Measurements from ENCODE around the gene AMZ1. TPM values are rescaled to one million over a fixed set of nuclear protein-coding genes. Genes with fewer than 3 reads are reported as not detected.

The AMZ1 gene
- total and polyA plus RNA-seq, 7 experiments from 2014 or later = 0.07 to 2.4 (median 0.43) TPM

GRCh38 chr7:2753148-2753547 is 65.1 kb downstream of the AMZ1 start:
- H3K27ac ChIP-seq (ENCODE audit: low read depth, low read length) = no peak overlapping the region

GRCh38 chr7:2754086-2754485 is 66.1 kb downstream of the AMZ1 start:
- Histone ChIP-seq H3K27ac (ENCODE audit: low read depth, low read length) (no peak overlapping the region), H3K36me3 (ENCODE audit: control insufficient read depth in 2 of 3, insufficient read depth in 3 of 3, low read length in 3 of 3) (no peaks in the 10 kb centered on the region), H3K4me1 (ENCODE audit: control insufficient read depth in 2 of 2, insufficient read depth in 2 of 2, low read length in 2 of 2) (peaks cover 0 to 9% of the 10 kb centered on the region in 2 donors), H3K4me3 (ENCODE audit: low read length) (no peak overlapping the region), H3K9me3 (ENCODE audit: control insufficient read depth in 2 of 3, low read length in 3 of 3) (no peaks in the 10 kb centered on the region), H3K27me3 (ENCODE audit: control insufficient read depth in 2 of 2, insufficient read depth in 2 of 2, low read length in 2 of 2) (no peaks in the 10 kb centered on the region)
- H3K9me3 Mint-ChIP-seq = peaks cover 0 to 19% (median 3%) of the 10 kb centered on the region in 11 donors
- H3K27me3 Mint-ChIP-seq = no peaks in the 10 kb centered on the region
- no peak overlapping the region for H3K4me3 Mint-ChIP-seq
- ATAC-seq = no peak
- intact Hi-C loops (cut with micrococcal nuclease) = no loop called here
- peaks cover 0 to 24% (median 7%) of the 10 kb centered on the region in 7 donors for H3K4me1 Mint-ChIP-seq
- H3K27ac Mint-ChIP-seq = peak overlapping the region in 1 of 9 donors; percentile 5
- H3K36me3 Mint-ChIP-seq = peaks cover 16 to 71% (median 51%) of the 10 kb centered on the region in 5 donors
- CTCF ChIA-PET = no interaction called here
- DNase-seq = no peak
- POLR2A ChIA-PET = no interaction called here

More at GRCh38 chr7:2753148-2753547, 65.1 kb downstream of the AMZ1 start:
- Histone ChIP-seq H3K4me3 (ENCODE audit: low read length) (no peak overlapping the region), H3K9me3 (ENCODE audit: control insufficient read depth in 2 of 3, low read length in 3 of 3) (no peaks in the 10 kb centered on the region), H3K4me1 (ENCODE audit: control insufficient read depth in 2 of 2, insufficient read depth in 2 of 2, low read length in 2 of 2) (peaks cover 0 to 4% of the 10 kb centered on the region in 2 donors), H3K27me3 (ENCODE audit: control insufficient read depth in 2 of 2, insufficient read depth in 2 of 2, low read length in 2 of 2) (no peaks in the 10 kb centered on the region), H3K36me3 (ENCODE audit: control insufficient read depth in 2 of 3, insufficient read depth in 3 of 3, low read length in 3 of 3) (no peaks in the 10 kb centered on the region)
- peaks cover 16 to 70% (median 50%) of the 10 kb centered on the region in 5 donors for H3K36me3 Mint-ChIP-seq
- DNase-seq (no peak), ATAC-seq (no peak)
- intact Hi-C loops (cut with micrococcal nuclease) = no loop called here
- H3K27ac Mint-ChIP-seq = no peak overlapping the region
- CTCF ChIA-PET = no interaction called here
- H3K27me3 Mint-ChIP-seq = no peaks in the 10 kb centered on the region
- POLR2A ChIA-PET = no interaction called here
- peaks cover 0 to 17% (median 4%) of the 10 kb centered on the region in 7 donors for H3K4me1 Mint-ChIP-seq
- no peak overlapping the region for H3K4me3 Mint-ChIP-seq
- H3K9me3 Mint-ChIP-seq = peaks cover 0 to 19% (median 3%) of the 10 kb centered on the region in 11 donors

GRCh38 chr7:2754912-2755311 is 66.9 kb downstream of the AMZ1 start:
- POLR2A ChIA-PET = no interaction called here
- Mint-ChIP-seq H3K36me3 (peaks cover 16 to 71% (median 51%) of the 10 kb centered on the region in 5 donors), H3K4me1 (peaks cover 2 to 32% (median 11%) of the 10 kb centered on the region in 7 donors), H3K4me3 (no peak overlapping the region), H3K27me3 (no peaks in the 10 kb centered on the region), H3K9me3 (peaks cover 0 to 19% (median 3%) of the 10 kb centered on the region in 11 donors), H3K27ac (peak overlapping the region in 1 of 9 donors; percentile 12)
- H3K4me1 ChIP-seq (ENCODE audit: control insufficient read depth in 2 of 2, insufficient read depth in 2 of 2, low read length in 2 of 2) = peaks cover 0 to 17% of the 10 kb centered on the region in 2 donors
- CTCF ChIA-PET = no interaction called here
- ATAC-seq = no peak
- H3K36me3 ChIP-seq (ENCODE audit: control insufficient read depth in 2 of 3, insufficient read depth in 3 of 3, low read length in 3 of 3) = no peaks in the 10 kb centered on the region
- H3K27ac ChIP-seq (ENCODE audit: low read depth, low read length) = no peak overlapping the region
- no peaks in the 10 kb centered on the region for H3K27me3 ChIP-seq (ENCODE audit: control insufficient read depth in 2 of 2, insufficient read depth in 2 of 2, low read length in 2 of 2)
- no peak for DNase-seq
- H3K4me3 ChIP-seq (ENCODE audit: low read length) = no peak overlapping the region
- intact Hi-C loops (cut with micrococcal nuclease) = no loop called here
- no peaks in the 10 kb centered on the region for H3K9me3 ChIP-seq (ENCODE audit: control insufficient read depth in 2 of 3, low read length in 3 of 3)

GRCh38 chr7:2755531-2755930 is 67.5 kb downstream of the AMZ1 start:
- H3K4me3 Mint-ChIP-seq = no peak overlapping the region
- no peaks in the 10 kb centered on the region for H3K9me3 ChIP-seq (ENCODE audit: control insufficient read depth in 2 of 3, low read length in 3 of 3)
- no peak for DNase-seq
- POLR2A ChIA-PET = interaction anchor here (0.7 kb wide), 1 partner anchor 145 kb away, joined by 4 read pairs; no protein-coding TSS in a partner anchor
- no peaks in the 10 kb centered on the region for H3K27me3 Mint-ChIP-seq
- peaks cover 13 to 67% (median 45%) of the 10 kb centered on the region in 5 donors for H3K36me3 Mint-ChIP-seq
- H3K36me3 ChIP-seq (ENCODE audit: control insufficient read depth in 2 of 3, insufficient read depth in 3 of 3, low read length in 3 of 3) = no peaks in the 10 kb centered on the region
- no peaks in the 10 kb centered on the region for H3K27me3 ChIP-seq (ENCODE audit: control insufficient read depth in 2 of 2, insufficient read depth in 2 of 2, low read length in 2 of 2)
- peaks cover 0 to 24% of the 10 kb centered on the region in 2 donors for H3K4me1 ChIP-seq (ENCODE audit: control insufficient read depth in 2 of 2, insufficient read depth in 2 of 2, low read length in 2 of 2)
- CTCF ChIA-PET = no interaction called here
- H3K27ac ChIP-seq (ENCODE audit: low read depth, low read length) = no peak overlapping the region
- no peak overlapping the region for H3K4me3 ChIP-seq (ENCODE audit: low read length)
- H3K9me3 Mint-ChIP-seq = peaks cover 0 to 16% (median 2%) of the 10 kb centered on the region in 11 donors
- ATAC-seq = no peak
- H3K27ac Mint-ChIP-seq = peak overlapping the region in 1 of 9 donors; percentile 17
- intact Hi-C loops (cut with micrococcal nuclease) = no loop called here
- H3K4me1 Mint-ChIP-seq = peaks cover 7 to 38% (median 14%) of the 10 kb centered on the region in 7 donors

- H3K9me3 Mint-ChIP-seq = peaks cover 0 to 13% (median 0%) of the 10 kb centered on the region in 11 donors
- ChIA-PET POLR2A (no interaction called here), CTCF (interaction anchor here (0.6 kb wide), 1 partner anchor 300 kb away, joined by 3 read pairs; no protein-coding TSS in a partner anchor)
- peak overlapping the region in 1 of 10 donors; percentile 57 for H3K4me3 Mint-ChIP-seq
- intact Hi-C loops (cut with micrococcal nuclease) = no loop called here
- no peaks in the 10 kb centered on the region for H3K27me3 Mint-ChIP-seq
- no peak overlapping the region for H3K4me3 ChIP-seq (ENCODE audit: low read length)
- H3K36me3 ChIP-seq (ENCODE audit: control insufficient read depth in 2 of 3, insufficient read depth in 3 of 3, low read length in 3 of 3) = no peaks in the 10 kb centered on the region
- ATAC-seq = peak; percentile 5
- DNase-seq = no peak
- peaks cover 11 to 69% (median 41%) of the 10 kb centered on the region in 5 donors for H3K36me3 Mint-ChIP-seq
- H3K27me3 ChIP-seq (ENCODE audit: control insufficient read depth in 2 of 2, insufficient read depth in 2 of 2, low read length in 2 of 2) = no peaks in the 10 kb centered on the region
- H3K4me1 ChIP-seq (ENCODE audit: control insufficient read depth in 2 of 2, insufficient read depth in 2 of 2, low read length in 2 of 2) = peaks cover 0 to 29% of the 10 kb centered on the region in 2 donors
- H3K27ac Mint-ChIP-seq = peak overlapping the region in 2 of 9 donors; percentile 74 to 92
- peaks cover 8 to 45% (median 20%) of the 10 kb centered on the region in 7 donors for H3K4me1 Mint-ChIP-seq
- H3K27ac ChIP-seq (ENCODE audit: low read depth, low read length) = no peak overlapping the region
- no peaks in the 10 kb centered on the region for H3K9me3 ChIP-seq (ENCODE audit: control insufficient read depth in 2 of 3, low read length in 3 of 3)
Measured at GRCh38 chr7:2757361-2757903, 69.4 kb downstream of the AMZ1 start.

- peaks cover 0 to 13% (median 0%) of the 10 kb centered on the region in 11 donors for H3K9me3 Mint-ChIP-seq
- intact Hi-C loops (cut with micrococcal nuclease) = loop anchor here in 1 of 2 donors (1.0 to 2.0 kb wide), 2 partner anchors 15 to 47 kb away; no protein-coding TSS in a partner anchor
- no peaks in the 10 kb centered on the region for H3K36me3 ChIP-seq (ENCODE audit: control insufficient read depth in 2 of 3, insufficient read depth in 3 of 3, low read length in 3 of 3)
- CTCF ChIA-PET = interaction anchor here (0.6 kb wide), 1 partner anchor 301 kb away, joined by 3 read pairs; no protein-coding TSS in a partner anchor
- no peak overlapping the region for H3K4me3 ChIP-seq (ENCODE audit: low read length)
- no peak overlapping the region for H3K27ac ChIP-seq (ENCODE audit: low read depth, low read length)
- peak overlapping the region in 2 of 9 donors; percentile 74 to 92 for H3K27ac Mint-ChIP-seq
- peaks cover 11 to 67% (median 41%) of the 10 kb centered on the region in 5 donors for H3K36me3 Mint-ChIP-seq
- H3K9me3 ChIP-seq (ENCODE audit: control insufficient read depth in 2 of 3, low read length in 3 of 3) = no peaks in the 10 kb centered on the region
- ATAC-seq (peak; percentile 79), DNase-seq (peak in 2 of 9 donors; percentile 19 to 73)
- peak overlapping the region in 2 of 10 donors; percentile 10 to 57 for H3K4me3 Mint-ChIP-seq
- no peaks in the 10 kb centered on the region for H3K27me3 Mint-ChIP-seq
- POLR2A ChIA-PET = interaction anchor here (0.5 kb wide), 1 partner anchor 342 kb away, joined by 3 read pairs; no protein-coding TSS in a partner anchor
- peaks cover 0 to 29% of the 10 kb centered on the region in 2 donors for H3K4me1 ChIP-seq (ENCODE audit: control insufficient read depth in 2 of 2, insufficient read depth in 2 of 2, low read length in 2 of 2)
- H3K4me1 Mint-ChIP-seq = peaks cover 8 to 45% (median 20%) of the 10 kb centered on the region in 7 donors
- no peaks in the 10 kb centered on the region for H3K27me3 ChIP-seq (ENCODE audit: control insufficient read depth in 2 of 2, insufficient read depth in 2 of 2, low read length in 2 of 2)
Measured at GRCh38 chr7:2757904-2758672, 70.1 kb downstream of the AMZ1 start.
